ENCODE results near the gene SP6. TPM values are rescaled to one million over a fixed set of nuclear protein-coding genes. Genes with fewer than 3 reads are reported as not detected.

SP6 gene
- total and polyA plus RNA-seq, 5 donors from 2014 or later: 0.17 TPM; not detected in 4

GRCh38 chr17:47834756-47835155 lies 16.2 kb downstream of the SP6 start:
- peaks cover 27% of the 10 kb centered on the region for H3K4me1 ChIP-seq (ENCODE audit: control insufficient read depth, insufficient read depth, low read length, poor library complexity, severe bottlenecking)
- ATAC-seq (ENCODE audit: low read depth in 2 of 2) (no peak), DNase-seq (no peak)
- peaks cover 4% of the 10 kb centered on the region for H3K36me3 Mint-ChIP-seq
- peaks cover 11 to 62% (median 34%) of the 10 kb centered on the region in 4 donors for H3K4me1 Mint-ChIP-seq
- H3K27me3 Mint-ChIP-seq: peaks cover 12% of the 10 kb centered on the region
- peaks cover 6% of the 10 kb centered on the region for H3K36me3 ChIP-seq (ENCODE audit: control insufficient read depth, insufficient read depth, low read length)
- peaks cover 0 to 1% (median 0%) of the 10 kb centered on the region in 7 donors for H3K9me3 Mint-ChIP-seq
- peak overlapping the region; percentile 10 for H3K4me3 ChIP-seq (ENCODE audit: low read depth, low read length)
- peak overlapping the region in 2 of 3 donors; percentile 24 to 80 for H3K27ac Mint-ChIP-seq
- peak overlapping the region; percentile 4 to 84 (median 61) for H3K4me3 Mint-ChIP-seq
- H3K27ac ChIP-seq (ENCODE audit: insufficient read depth, low read length, poor library complexity, severe bottlenecking): no peak overlapping the region
- H3K9me3 ChIP-seq (ENCODE audit: control insufficient read depth in 2 of 2, low read length in 2 of 2): no peaks in the 10 kb centered on the region
- no peaks in the 10 kb centered on the region for H3K27me3 ChIP-seq (ENCODE audit: control insufficient read depth, insufficient read depth, low read length)

DNA sequence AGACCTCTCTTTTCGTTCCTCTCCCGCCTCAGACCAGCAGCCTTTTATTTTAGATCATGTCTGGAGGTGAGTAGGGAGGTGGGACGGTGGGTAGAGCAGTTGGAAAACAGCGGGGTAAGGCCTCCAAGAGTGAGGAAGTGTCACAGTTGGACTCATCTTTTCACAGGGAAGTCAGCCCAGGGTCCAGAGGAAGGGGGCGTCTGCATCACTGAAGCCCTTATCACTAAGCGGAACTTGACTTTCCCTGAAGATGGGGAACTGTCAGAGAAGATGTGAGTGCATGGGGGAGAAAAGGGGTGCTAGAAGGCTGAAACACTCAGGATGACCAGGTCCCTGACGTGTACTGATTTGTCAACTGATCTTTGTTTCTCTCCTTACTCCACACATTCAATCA lies 19.0 kb downstream of the SP6 start:
- Mint-ChIP-seq H3K4me1 (peaks cover 11 to 65% (median 35%) of the 10 kb centered on the region in 4 donors), H3K9me3 (peaks cover 0 to 1% (median 0%) of the 10 kb centered on the region in 7 donors), H3K36me3 (peaks cover 8% of the 10 kb centered on the region), H3K27ac (peak overlapping the region in 2 of 3 donors; percentile 88 to 98), H3K4me3 (peak overlapping the region; percentile 96 to 98 (median 97)), H3K27me3 (peaks cover 12% of the 10 kb centered on the region)
- ATAC-seq (ENCODE audit: low read depth in 2 of 2) (no peak), DNase-seq (no peak)
- peak overlapping the region; percentile 99 for H3K4me3 ChIP-seq (ENCODE audit: low read depth, low read length)
- peak overlapping the region; percentile 76 for H3K27ac ChIP-seq (ENCODE audit: insufficient read depth, low read length, poor library complexity, severe bottlenecking)
- H3K4me1 ChIP-seq (ENCODE audit: control insufficient read depth, insufficient read depth, low read length, poor library complexity, severe bottlenecking): peaks cover 27% of the 10 kb centered on the region
- no peaks in the 10 kb centered on the region for H3K9me3 ChIP-seq (ENCODE audit: control insufficient read depth in 2 of 2, low read length in 2 of 2)
- H3K36me3 ChIP-seq (ENCODE audit: control insufficient read depth, insufficient read depth, low read length): peaks cover 8% of the 10 kb centered on the region
- H3K27me3 ChIP-seq (ENCODE audit: control insufficient read depth, insufficient read depth, low read length): no peaks in the 10 kb centered on the region

DNA sequence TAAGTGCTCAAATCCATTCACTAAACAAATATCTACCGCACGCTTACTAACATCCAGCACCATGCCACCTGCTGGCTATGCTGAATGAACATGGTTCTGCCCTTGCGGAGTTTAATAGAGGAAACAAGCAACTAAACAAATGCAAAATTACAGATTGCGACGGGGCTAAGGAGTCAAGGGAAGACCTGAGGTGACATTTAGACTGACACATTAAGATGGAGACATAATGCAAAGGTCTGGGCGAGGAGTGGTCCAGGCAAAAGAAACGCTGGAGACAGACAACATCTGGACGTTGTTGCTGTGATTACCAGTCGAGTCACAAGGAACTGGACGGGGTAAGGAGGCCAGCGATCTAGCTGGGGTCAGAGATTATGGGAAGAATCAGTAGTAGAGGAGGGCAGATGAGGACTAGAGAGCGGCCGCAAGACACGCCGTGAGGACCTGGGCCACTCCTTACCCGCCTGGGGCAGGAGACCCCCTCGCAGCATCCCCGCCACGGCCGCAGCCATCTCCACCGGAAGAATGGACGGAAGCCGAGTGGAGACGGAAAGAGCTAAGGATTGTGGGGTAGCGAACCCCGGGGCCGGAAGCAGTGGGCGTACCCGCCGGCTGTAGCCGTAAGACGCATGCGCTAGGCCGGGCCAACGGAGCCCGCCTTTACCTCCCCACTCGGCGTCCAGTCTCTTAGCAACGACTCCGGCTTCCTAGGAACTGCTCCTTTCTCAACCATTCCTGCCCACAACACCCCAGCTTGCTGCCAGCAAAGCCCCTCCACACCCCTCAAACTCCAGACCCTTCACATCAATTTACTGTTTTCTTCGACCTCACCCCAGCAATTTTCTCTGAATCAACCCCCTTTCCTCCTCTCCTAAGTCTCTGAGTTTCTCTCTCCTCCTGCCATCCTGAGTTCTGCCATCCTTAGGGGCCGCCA lies 19.7 kb downstream of the SP6 start, which contains the start of the genes LRRC46 and MRPL10:
Gene LRRC46, plus strand, starts transcription at position 668 of the 931 bp plus-strand sequence. CDS start 320 bp downstream, outside the sequence.
Gene MRPL10, minus strand, starts transcription at position 539 of the 931 bp plus-strand sequence. Its CDS starts 30 bp downstream, at position 509.
- H3K9me3 ChIP-seq (ENCODE audit: control insufficient read depth in 2 of 2, low read length in 2 of 2): no peaks in the 10 kb centered on the region
- H3K36me3 Mint-ChIP-seq: peaks cover 15% of the 10 kb centered on the region
- peak; percentile 85 to 94 (median 90) for DNase-seq
- peaks cover 27% of the 10 kb centered on the region for H3K4me1 ChIP-seq (ENCODE audit: control insufficient read depth, insufficient read depth, low read length, poor library complexity, severe bottlenecking)
- H3K4me3 Mint-ChIP-seq: peak within 1 kb of the TSS; percentile 96 to 98 (median 98)
- H3K4me3 ChIP-seq (ENCODE audit: low read depth, low read length): peak within 1 kb of the TSS; percentile 99
- H3K4me1 Mint-ChIP-seq: peaks cover 11 to 69% (median 37%) of the 10 kb centered on the region in 4 donors
- ATAC-seq (ENCODE audit: low read depth in 2 of 2): peak; percentile 88 to 91
- peaks cover 0 to 1% (median 0%) of the 10 kb centered on the region in 7 donors for H3K9me3 Mint-ChIP-seq
- peak within 1 kb of the TSS; percentile 76 for H3K27ac ChIP-seq (ENCODE audit: insufficient read depth, low read length, poor library complexity, severe bottlenecking)
- no peaks in the 10 kb centered on the region for H3K27me3 ChIP-seq (ENCODE audit: control insufficient read depth, insufficient read depth, low read length)
- peak within 1 kb of the TSS; percentile 88 to 98 (median 98) for H3K27ac Mint-ChIP-seq
- H3K36me3 ChIP-seq (ENCODE audit: control insufficient read depth, insufficient read depth, low read length): peaks cover 14% of the 10 kb centered on the region
- peaks cover 12% of the 10 kb centered on the region for H3K27me3 Mint-ChIP-seq

GRCh38 chr17:47830396-47831002 lies 20.5 kb downstream of the SP6 start:
- peak overlapping the region; percentile 96 to 98 (median 98) for H3K4me3 Mint-ChIP-seq
- DNase-seq: no peak
- Histone ChIP-seq H3K36me3 (ENCODE audit: control insufficient read depth, insufficient read depth, low read length) (peaks cover 19% of the 10 kb centered on the region), H3K27ac (ENCODE audit: insufficient read depth, low read length, poor library complexity, severe bottlenecking) (peak overlapping the region; percentile 76), H3K4me1 (ENCODE audit: control insufficient read depth, insufficient read depth, low read length, poor library complexity, severe bottlenecking) (peaks cover 27% of the 10 kb centered on the region), H3K9me3 (ENCODE audit: control insufficient read depth in 2 of 2, low read length in 2 of 2) (no peaks in the 10 kb centered on the region), H3K27me3 (ENCODE audit: control insufficient read depth, insufficient read depth, low read length) (no peaks in the 10 kb centered on the region), H3K4me3 (ENCODE audit: low read depth, low read length) (peak overlapping the region; percentile 99)
- peaks cover 12% of the 10 kb centered on the region for H3K27me3 Mint-ChIP-seq
- ATAC-seq (ENCODE audit: low read depth in 2 of 2): no peak
- H3K36me3 Mint-ChIP-seq: peaks cover 15% of the 10 kb centered on the region
- peak overlapping the region; percentile 32 to 98 (median 88) for H3K27ac Mint-ChIP-seq
- peaks cover 11 to 62% (median 36%) of the 10 kb centered on the region in 4 donors for H3K4me1 Mint-ChIP-seq
- peaks cover 0 to 1% (median 0%) of the 10 kb centered on the region in 7 donors for H3K9me3 Mint-ChIP-seq

DNA sequence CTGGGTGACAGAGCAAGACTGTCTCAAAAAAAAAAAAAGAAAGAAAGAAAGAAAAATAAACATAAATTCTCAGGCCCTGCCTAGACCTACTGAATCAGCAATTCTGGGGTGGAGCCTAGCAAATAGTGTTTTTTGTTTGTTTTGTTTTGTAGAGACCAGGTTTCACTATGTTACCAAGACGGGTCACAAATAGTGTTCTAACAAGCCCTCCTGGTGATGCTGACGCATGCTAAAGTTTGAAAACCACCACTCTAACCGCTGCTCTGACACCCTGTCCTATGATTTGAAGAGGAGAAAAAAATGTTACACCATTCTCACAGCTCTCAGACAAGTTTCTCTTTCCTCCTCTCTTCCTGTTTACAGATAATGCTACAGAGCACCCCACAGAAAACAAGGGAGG lies 21.1 kb downstream of the SP6 start:
- DNase-seq (peak in 2 of 3 donors; percentile 37 to 58), ATAC-seq (ENCODE audit: low read depth in 2 of 2) (peak; percentile 30 to 31)
- Histone ChIP-seq H3K9me3 (ENCODE audit: control insufficient read depth in 2 of 2, low read length in 2 of 2) (no peaks in the 10 kb centered on the region), H3K36me3 (ENCODE audit: control insufficient read depth, insufficient read depth, low read length) (peaks cover 23% of the 10 kb centered on the region), H3K4me1 (ENCODE audit: control insufficient read depth, insufficient read depth, low read length, poor library complexity, severe bottlenecking) (peaks cover 26% of the 10 kb centered on the region), H3K27me3 (ENCODE audit: control insufficient read depth, insufficient read depth, low read length) (no peaks in the 10 kb centered on the region), H3K27ac (ENCODE audit: insufficient read depth, low read length, poor library complexity, severe bottlenecking) (peak overlapping the region; percentile 76), H3K4me3 (ENCODE audit: low read depth, low read length) (no peak overlapping the region)
- Mint-ChIP-seq H3K36me3 (peaks cover 18% of the 10 kb centered on the region), H3K27me3 (peaks cover 12% of the 10 kb centered on the region), H3K4me3 (peak overlapping the region; percentile 96 to 98 (median 98)), H3K9me3 (peaks cover 0 to 1% (median 0%) of the 10 kb centered on the region in 7 donors), H3K27ac (peak overlapping the region; percentile 71 to 98 (median 74)), H3K4me1 (peaks cover 11 to 55% (median 32%) of the 10 kb centered on the region in 4 donors)

GRCh38 chr17:47823519-47823918 lies 27.4 kb downstream of the SP6 start:
- Mint-ChIP-seq H3K36me3 (peaks cover 30% of the 10 kb centered on the region), H3K4me1 (peaks cover 0 to 34% (median 19%) of the 10 kb centered on the region in 4 donors)

DNA sequence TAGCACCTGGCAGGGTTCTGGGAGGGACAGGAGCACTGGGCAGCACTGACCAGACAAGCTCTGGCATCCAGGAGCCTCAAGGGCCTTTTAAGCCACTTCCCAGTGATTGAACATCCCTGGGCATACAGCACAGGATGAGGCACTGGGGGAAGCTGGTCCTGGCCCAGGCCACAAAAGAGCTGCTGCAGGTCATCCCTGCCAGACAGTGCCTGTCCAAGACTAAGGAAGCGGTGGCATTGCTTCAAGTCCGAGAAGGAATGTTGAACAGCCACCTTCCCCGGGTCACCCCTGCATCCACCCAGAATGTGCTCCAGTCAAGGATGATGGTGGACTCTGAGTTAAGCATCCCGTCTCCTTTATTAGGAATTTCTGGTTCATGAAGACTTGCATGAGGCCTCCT lies 28.2 kb downstream of the SP6 start:
- DNase-seq: no peak
- Histone ChIP-seq H3K4me1 (ENCODE audit: control insufficient read depth, insufficient read depth, low read length, poor library complexity, severe bottlenecking) (peaks cover 27% of the 10 kb centered on the region), H3K4me3 (ENCODE audit: low read depth, low read length) (no peak overlapping the region), H3K27me3 (ENCODE audit: control insufficient read depth, insufficient read depth, low read length) (no peaks in the 10 kb centered on the region), H3K9me3 (ENCODE audit: control insufficient read depth in 2 of 2, low read length in 2 of 2) (no peaks in the 10 kb centered on the region), H3K36me3 (ENCODE audit: control insufficient read depth, insufficient read depth, low read length) (peaks cover 53% of the 10 kb centered on the region), H3K27ac (ENCODE audit: insufficient read depth, low read length, poor library complexity, severe bottlenecking) (no peak overlapping the region)
- H3K36me3 Mint-ChIP-seq: peaks cover 31% of the 10 kb centered on the region
- peak overlapping the region in 1 of 3 donors; percentile 94 for H3K27ac Mint-ChIP-seq
- peaks cover 0 to 30% (median 17%) of the 10 kb centered on the region in 4 donors for H3K4me1 Mint-ChIP-seq
- H3K9me3 Mint-ChIP-seq: no peaks in the 10 kb centered on the region
- H3K27me3 Mint-ChIP-seq: no peaks in the 10 kb centered on the region
- peak overlapping the region in 2 of 4 donors; percentile 67 to 98 for H3K4me3 Mint-ChIP-seq
- ATAC-seq (ENCODE audit: low read depth in 2 of 2): no peak

More at GRCh38 chr17:47823519-47823918, 27.4 kb downstream of the SP6 start:
- no peaks in the 10 kb centered on the region for H3K9me3 ChIP-seq (ENCODE audit: control insufficient read depth in 2 of 2, low read length in 2 of 2)
- H3K36me3 ChIP-seq (ENCODE audit: control insufficient read depth, insufficient read depth, low read length): peaks cover 46% of the 10 kb centered on the region
- no peak overlapping the region for H3K4me3 ChIP-seq (ENCODE audit: low read depth, low read length)
- H3K9me3 Mint-ChIP-seq: no peaks in the 10 kb centered on the region
- no peaks in the 10 kb centered on the region for H3K27me3 Mint-ChIP-seq
- no peak overlapping the region for H3K27ac Mint-ChIP-seq
- ATAC-seq (ENCODE audit: low read depth in 2 of 2) (no peak), DNase-seq (no peak)
- H3K4me3 Mint-ChIP-seq: peak overlapping the region in 2 of 4 donors; percentile 51 to 67
- no peaks in the 10 kb centered on the region for H3K27me3 ChIP-seq (ENCODE audit: control insufficient read depth, insufficient read depth, low read length)
- no peak overlapping the region for H3K27ac ChIP-seq (ENCODE audit: insufficient read depth, low read length, poor library complexity, severe bottlenecking)
- peaks cover 27% of the 10 kb centered on the region for H3K4me1 ChIP-seq (ENCODE audit: control insufficient read depth, insufficient read depth, low read length, poor library complexity, severe bottlenecking)

All from CD4-positive, CD25-positive, alpha-beta regulatory T cell (primary cell).